ENCODE measurements around the gene CABLES1. TPM values are rescaled to one million over a fixed set of nuclear protein-coding genes. Genes with fewer than 3 reads are reported as not detected.

The CABLES1 gene
- total RNA-seq, 2 experiments from 2014 or later = 1.9 to 2.1 TPM

DNA sequence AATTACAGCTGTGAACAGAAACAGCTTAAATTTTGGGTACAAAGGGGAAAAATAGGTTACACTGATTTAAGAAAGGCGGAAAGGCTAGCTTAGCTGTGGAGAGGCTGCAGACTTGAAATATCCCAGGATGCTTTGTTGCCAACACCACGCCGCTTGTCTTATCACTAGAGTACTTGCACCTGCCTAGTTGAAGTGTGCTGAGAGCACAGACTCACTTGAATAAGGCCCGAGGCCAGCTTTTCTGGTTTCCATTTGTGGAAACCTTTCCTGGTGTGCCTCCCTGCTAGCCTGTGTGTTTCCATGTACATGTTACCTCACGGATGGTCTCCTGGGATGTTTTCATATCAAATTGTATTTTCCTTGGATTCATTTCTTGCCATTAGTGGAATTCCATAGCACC, 3.2 kb downstream of the CABLES1 start:
- Mint-ChIP-seq H3K4me3 (no peak overlapping the region), H3K4me1 (peaks cover 33% of the 10 kb centered on the region), H3K9me3 (no peaks in the 10 kb centered on the region), H3K27ac (no peak overlapping the region), H3K27me3 (peaks cover 36% of the 10 kb centered on the region), H3K36me3 (ENCODE audit: low read depth) (no peaks in the 10 kb centered on the region)
- CTCF ChIA-PET = interaction anchor here (1.4 kb wide), 1 partner anchor 59 kb away, joined by 4 read pairs; no protein-coding TSS in a partner anchor
- DNase-seq = no peak
- POLR2A ChIA-PET = no interaction called here

DNA sequence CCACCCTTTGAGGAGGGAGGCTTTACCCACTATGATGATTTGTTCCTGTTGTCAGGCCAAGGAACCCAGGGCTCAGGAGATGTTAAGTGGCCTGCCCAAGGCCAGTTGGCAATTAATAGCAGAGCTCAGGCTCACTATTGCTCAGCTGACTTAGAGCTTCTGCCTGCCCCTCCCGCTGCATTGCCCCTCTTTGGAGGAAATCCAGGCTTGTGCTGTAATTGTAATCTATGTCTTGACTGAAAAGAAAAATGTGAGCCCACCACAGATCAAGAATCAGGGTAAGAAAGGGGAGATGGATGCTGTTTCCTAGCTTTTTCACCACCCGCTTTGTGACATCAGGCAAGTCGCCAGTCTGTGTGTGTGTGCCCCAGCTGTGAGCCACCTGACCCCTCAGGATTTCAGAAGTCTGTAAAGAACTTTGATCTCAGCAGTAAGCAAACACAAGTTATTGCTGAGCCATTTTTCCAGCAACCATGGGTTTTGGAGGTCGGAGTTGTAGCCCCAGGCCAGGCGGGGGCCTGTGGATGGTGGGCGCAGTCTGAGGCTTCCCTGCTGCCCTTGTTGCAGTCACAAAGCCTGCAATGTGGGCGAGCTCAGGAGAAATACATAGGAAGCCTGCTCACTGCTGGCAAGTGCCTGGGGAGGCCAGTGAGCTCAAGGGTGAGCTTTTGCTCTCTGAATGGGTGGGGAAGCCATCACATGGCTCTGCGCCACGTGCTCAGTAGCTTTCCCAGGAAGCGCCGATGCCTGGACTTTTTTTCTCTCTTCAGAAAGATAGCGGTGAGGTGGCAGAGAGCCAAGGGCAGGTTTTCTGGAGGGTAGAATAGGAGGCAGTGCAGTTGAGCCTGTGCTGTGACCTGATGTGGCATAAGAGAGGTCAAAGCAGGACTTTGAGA, 6.1 kb downstream of the CABLES1 start:
- H3K27ac Mint-ChIP-seq = no peak overlapping the region
- peaks cover 30% of the 10 kb centered on the region for H3K4me1 Mint-ChIP-seq
- DNase-seq = no peak
- POLR2A ChIA-PET = no interaction called here
- no peaks in the 10 kb centered on the region for H3K36me3 Mint-ChIP-seq (ENCODE audit: low read depth)
- CTCF ChIA-PET = interaction anchor here (0.7 to 1.9 kb wide), 3 partner anchors 10 to 50 kb away, joined by 3 to 8 read pairs (median 4); no protein-coding TSS in a partner anchor
- no peak overlapping the region for H3K4me3 Mint-ChIP-seq
- no peaks in the 10 kb centered on the region for H3K9me3 Mint-ChIP-seq
- H3K27me3 Mint-ChIP-seq = peaks cover 24% of the 10 kb centered on the region

- ChIA-PET POLR2A (no interaction called here), CTCF (interaction anchor here (1.0 to 1.1 kb wide), 2 partner anchors 9 to 10 kb away, joined by 3 to 4 read pairs; no protein-coding TSS in a partner anchor)
- H3K27me3 Mint-ChIP-seq = peaks cover 13% of the 10 kb centered on the region
- DNase-seq = no peak
- H3K27ac Mint-ChIP-seq = no peak overlapping the region
- H3K36me3 Mint-ChIP-seq (ENCODE audit: low read depth) = no peaks in the 10 kb centered on the region
- H3K9me3 Mint-ChIP-seq = no peaks in the 10 kb centered on the region
- H3K4me3 Mint-ChIP-seq = no peak overlapping the region
- H3K4me1 Mint-ChIP-seq = peaks cover 26% of the 10 kb centered on the region
Observed at GRCh38 chr18:23142251-23142929, 7.1 kb downstream of the CABLES1 start.

- Mint-ChIP-seq H3K9me3 (no peaks in the 10 kb centered on the region), H3K4me3 (no peak overlapping the region), H3K27ac (no peak overlapping the region), H3K27me3 (peaks cover 5% of the 10 kb centered on the region), H3K36me3 (ENCODE audit: low read depth) (no peaks in the 10 kb centered on the region), H3K4me1 (peaks cover 22% of the 10 kb centered on the region)
- CTCF ChIA-PET = interaction anchor here (1.0 kb wide), 1 partner anchor 10 kb away, joined by 4 read pairs; no protein-coding TSS in a partner anchor
- POLR2A ChIA-PET = no interaction called here
- DNase-seq = no peak
Observed at GRCh38 chr18:23143016-23143814, 7.9 kb downstream of the CABLES1 start.

- Mint-ChIP-seq H3K36me3 (ENCODE audit: low read depth) (no peaks in the 10 kb centered on the region), H3K27ac (peak overlapping the region; percentile 70), H3K4me1 (peaks cover 22% of the 10 kb centered on the region), H3K4me3 (no peak overlapping the region), H3K27me3 (peaks cover 2% of the 10 kb centered on the region), H3K9me3 (no peaks in the 10 kb centered on the region)
- DNase-seq = no peak
- CTCF ChIA-PET = interaction anchor here (0.6 to 0.7 kb wide), 2 partner anchors 14 to 52 kb away, joined by 3 to 4 read pairs; no protein-coding TSS in a partner anchor
- POLR2A ChIA-PET = no interaction called here
Observed at GRCh38 chr18:23143815-23144261, 8.6 kb downstream of the CABLES1 start.

- Mint-ChIP-seq H3K4me3 (no peak overlapping the region), H3K27ac (no peak overlapping the region), H3K27me3 (no peaks in the 10 kb centered on the region), H3K9me3 (no peaks in the 10 kb centered on the region), H3K36me3 (ENCODE audit: low read depth) (no peaks in the 10 kb centered on the region), H3K4me1 (peaks cover 22% of the 10 kb centered on the region)
- no peak for DNase-seq
- ChIA-PET POLR2A (no interaction called here), CTCF (interaction anchor here (0.6 to 0.7 kb wide), 2 partner anchors 14 to 53 kb away, joined by 3 to 4 read pairs; no protein-coding TSS in a partner anchor)
Observed at GRCh38 chr18:23144640-23145039, 9.4 kb downstream of the CABLES1 start.

DNA sequence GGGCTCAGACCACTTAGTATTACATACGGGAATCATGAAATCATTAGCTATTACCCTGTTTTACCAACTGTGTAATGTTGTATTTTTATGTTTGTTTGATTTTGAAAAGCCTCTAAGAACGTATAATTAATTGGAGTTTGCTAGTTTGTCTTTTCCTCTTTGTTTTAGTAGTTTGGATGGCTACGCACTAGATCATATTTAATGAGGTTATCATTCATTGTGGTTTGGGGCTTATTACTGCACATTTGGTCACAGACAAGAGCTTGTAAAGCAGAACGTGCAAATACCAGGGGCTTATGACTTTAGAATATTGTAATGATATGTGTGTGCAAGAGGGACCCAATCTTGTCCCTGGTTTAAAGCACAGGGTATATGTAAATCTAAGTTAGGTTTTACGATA, 10.3 kb downstream of the CABLES1 start:
- ChIA-PET CTCF (interaction anchor here (0.6 to 1.1 kb wide), 3 partner anchors 9 to 33 kb away, joined by 3 to 5 read pairs (median 3); no protein-coding TSS in a partner anchor), POLR2A (no interaction called here)
- Mint-ChIP-seq H3K27me3 (no peaks in the 10 kb centered on the region), H3K36me3 (ENCODE audit: low read depth) (no peaks in the 10 kb centered on the region), H3K4me1 (peaks cover 22% of the 10 kb centered on the region), H3K4me3 (no peak overlapping the region), H3K27ac (no peak overlapping the region), H3K9me3 (no peaks in the 10 kb centered on the region)
- no peak for DNase-seq

GRCh38 chr18:23146861-23147469, 11.7 kb downstream of the CABLES1 start:
- no peaks in the 10 kb centered on the region for H3K36me3 Mint-ChIP-seq (ENCODE audit: low read depth)
- no peak for DNase-seq
- no peak overlapping the region for H3K4me3 Mint-ChIP-seq
- no peaks in the 10 kb centered on the region for H3K27me3 Mint-ChIP-seq
- peak overlapping the region; percentile 13 for H3K27ac Mint-ChIP-seq
- peaks cover 22% of the 10 kb centered on the region for H3K4me1 Mint-ChIP-seq
- no peaks in the 10 kb centered on the region for H3K9me3 Mint-ChIP-seq
- ChIA-PET CTCF (interaction anchor here (0.9 to 1.6 kb wide), 3 partner anchors 14 to 18 kb away, joined by 3 to 6 read pairs (median 4); no protein-coding TSS in a partner anchor), POLR2A (no interaction called here)

DNA sequence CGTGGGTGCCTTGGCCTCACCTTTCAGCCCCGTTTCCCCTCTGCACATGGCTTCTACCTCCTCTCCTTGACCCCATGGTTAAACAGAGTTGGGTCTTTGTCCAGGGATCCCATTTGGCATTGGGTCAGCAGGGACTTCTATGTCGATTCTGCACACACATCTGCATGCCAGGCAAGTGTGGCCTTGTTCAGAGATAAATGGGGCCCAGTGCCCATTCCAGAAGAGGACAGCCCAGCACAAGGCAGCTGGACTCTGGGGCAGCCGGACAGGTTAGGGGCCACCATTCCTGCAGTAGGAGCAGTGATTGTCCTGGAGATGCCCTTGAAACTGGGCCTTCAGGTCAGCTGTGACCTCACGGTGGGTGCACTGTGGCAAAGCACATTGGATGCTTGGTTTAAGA, 13.1 kb downstream of the CABLES1 start:
- no peak overlapping the region for H3K27ac Mint-ChIP-seq
- CTCF ChIA-PET = interaction anchor here (1.6 kb wide), 1 partner anchor 16 kb away, joined by 6 read pairs; no protein-coding TSS in a partner anchor
- no peaks in the 10 kb centered on the region for H3K36me3 Mint-ChIP-seq (ENCODE audit: low read depth)
- H3K4me3 Mint-ChIP-seq = no peak overlapping the region
- no peak for DNase-seq
- H3K27me3 Mint-ChIP-seq = no peaks in the 10 kb centered on the region
- peaks cover 11% of the 10 kb centered on the region for H3K4me1 Mint-ChIP-seq
- no peaks in the 10 kb centered on the region for H3K9me3 Mint-ChIP-seq
- POLR2A ChIA-PET = no interaction called here

DNA sequence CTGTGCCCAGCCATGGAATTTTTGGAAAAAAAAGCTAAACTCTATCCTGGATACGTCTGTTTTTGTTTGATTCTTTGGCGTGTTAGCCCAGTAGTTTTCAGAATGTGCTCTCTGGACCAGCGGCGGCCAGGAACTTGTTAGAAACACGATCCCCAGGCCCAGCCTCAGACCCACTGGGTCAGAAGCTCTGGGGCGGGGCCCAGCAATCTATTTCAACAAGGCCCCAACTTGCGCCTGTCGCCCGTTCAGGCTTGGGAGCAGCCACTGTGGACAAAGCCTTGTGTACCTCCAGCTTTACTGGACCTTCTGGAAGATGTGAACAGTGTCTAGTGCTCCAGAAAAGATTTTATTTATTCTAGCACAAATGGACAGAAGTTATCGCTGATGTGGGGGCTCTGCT, 14.3 kb downstream of the CABLES1 start:
- ChIA-PET POLR2A (no interaction called here), CTCF (no interaction called here)
- Mint-ChIP-seq H3K27ac (no peak overlapping the region), H3K4me3 (no peak overlapping the region), H3K36me3 (ENCODE audit: low read depth) (no peaks in the 10 kb centered on the region), H3K27me3 (no peaks in the 10 kb centered on the region), H3K9me3 (no peaks in the 10 kb centered on the region), H3K4me1 (no peaks in the 10 kb centered on the region)
- no peak for DNase-seq

DNA sequence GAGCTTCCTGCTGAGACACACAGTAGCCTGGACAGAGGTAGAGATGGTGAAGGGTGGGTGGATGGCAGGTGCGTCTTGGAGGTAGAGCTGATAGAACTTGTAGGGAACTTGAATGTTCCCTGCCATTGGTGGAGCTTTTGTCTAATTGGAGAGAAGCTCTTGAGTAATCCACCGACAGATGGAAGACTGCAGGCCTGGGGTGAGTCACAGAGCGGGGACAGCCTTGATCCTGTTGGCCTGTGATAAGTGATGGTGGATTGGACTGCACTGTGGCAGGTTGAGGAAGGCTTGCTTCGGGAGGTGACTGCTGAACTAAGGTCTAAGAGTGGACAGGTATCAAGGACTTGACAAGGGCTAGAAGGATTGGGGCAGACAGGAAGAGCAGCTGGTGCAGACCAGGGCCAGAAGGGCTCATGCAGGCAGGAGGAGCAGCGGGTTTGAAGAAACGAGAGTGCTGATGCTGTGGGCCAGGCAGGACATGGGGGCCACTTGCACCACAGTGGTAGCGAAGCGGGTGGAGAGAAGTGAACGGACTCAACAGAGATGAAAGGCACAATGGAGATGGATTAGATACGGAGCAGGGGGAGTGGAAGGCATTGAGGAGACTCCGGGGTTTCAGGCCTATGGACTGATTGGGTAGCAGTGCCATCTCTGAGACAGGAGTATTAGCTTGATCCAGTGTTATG, 16.3 kb downstream of the CABLES1 start:
- ChIA-PET CTCF (interaction anchor here (0.6 to 1.3 kb wide), 3 partner anchors 10 to 45 kb away, joined by 3 to 5 read pairs (median 3); no protein-coding TSS in a partner anchor), POLR2A (no interaction called here)
- H3K9me3 Mint-ChIP-seq = no peaks in the 10 kb centered on the region
- H3K27ac Mint-ChIP-seq = no peak overlapping the region
- H3K4me3 Mint-ChIP-seq = no peak overlapping the region
- DNase-seq = no peak
- no peaks in the 10 kb centered on the region for H3K36me3 Mint-ChIP-seq (ENCODE audit: low read depth)
- no peaks in the 10 kb centered on the region for H3K27me3 Mint-ChIP-seq
- H3K4me1 Mint-ChIP-seq = no peaks in the 10 kb centered on the region

- no peak for DNase-seq
- Mint-ChIP-seq H3K9me3 (no peaks in the 10 kb centered on the region), H3K27me3 (no peaks in the 10 kb centered on the region), H3K36me3 (ENCODE audit: low read depth) (no peaks in the 10 kb centered on the region), H3K4me1 (no peaks in the 10 kb centered on the region), H3K27ac (no peak overlapping the region), H3K4me3 (no peak overlapping the region)
- ChIA-PET CTCF (no interaction called here), POLR2A (no interaction called here)
Observed at GRCh38 chr18:23154030-23154429, 18.7 kb downstream of the CABLES1 start.
